GM21528 (cell line): ENCODE measurements around the gene FAM167B.
"Not testable (repeated sequence)": the region's sequence is repeated elsewhere in the genome, so short reads cannot be mapped to it uniquely, and the experiment has no call there.

Experiments used
- ATAC-seq: cut with Tn5 transposase; IDR thresholded peaks from one replicate; pipeline ENCODE4 v1.9.1; 2021; ENCODE audit warnings: mild to moderate bottlenecking, moderate library complexity; ENCODE audit not compliant: unreplicated experiment, low FRiP score

The FAM167B gene

DNA sequence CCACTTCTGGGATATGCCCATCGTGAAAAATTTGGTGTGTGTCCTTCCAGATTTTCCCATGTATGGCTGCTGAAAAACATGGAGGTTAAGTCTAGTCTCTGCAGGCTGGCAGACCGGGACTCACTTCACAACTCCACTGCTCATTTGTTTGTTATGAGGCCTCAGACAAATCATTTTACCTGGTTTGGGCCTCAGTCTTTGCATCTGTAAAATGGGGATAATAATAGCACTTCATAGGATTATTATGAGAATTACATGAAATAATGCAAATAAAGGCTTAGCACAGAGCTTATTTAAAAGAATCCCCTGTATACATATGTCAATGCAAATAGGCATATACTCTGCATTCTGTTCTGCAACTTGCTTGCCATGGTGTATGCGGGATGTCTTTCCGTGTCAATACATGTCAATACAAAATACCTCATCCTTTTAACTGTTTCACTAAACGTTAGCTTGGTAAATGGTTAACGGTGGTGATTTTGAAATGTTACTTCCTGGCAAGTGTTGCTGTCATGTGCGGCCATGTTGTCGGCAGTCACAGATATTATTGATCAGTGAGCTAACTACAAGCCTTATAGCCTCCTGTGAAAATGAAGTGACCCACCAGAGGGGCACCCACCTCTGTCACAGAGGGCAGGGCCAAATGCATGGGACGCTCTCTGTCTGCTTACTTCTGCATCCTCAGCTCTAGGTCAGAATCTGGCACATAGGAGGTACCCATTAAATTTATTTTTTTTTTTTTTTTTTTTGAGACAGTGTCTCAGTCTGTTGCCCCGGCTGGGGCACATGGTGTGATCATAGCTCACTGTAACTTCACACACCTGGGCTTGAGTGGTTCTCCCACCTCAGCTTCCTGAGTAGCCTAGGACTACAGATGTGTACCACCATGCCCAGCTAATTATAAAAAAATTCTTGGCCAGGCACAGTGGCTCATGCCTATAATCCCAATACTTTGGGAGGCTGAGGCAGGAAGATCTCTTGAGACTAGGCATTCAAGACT is 8.3 kb downstream of the FAM167B start:
- no peak for ATAC-seq

DNA sequence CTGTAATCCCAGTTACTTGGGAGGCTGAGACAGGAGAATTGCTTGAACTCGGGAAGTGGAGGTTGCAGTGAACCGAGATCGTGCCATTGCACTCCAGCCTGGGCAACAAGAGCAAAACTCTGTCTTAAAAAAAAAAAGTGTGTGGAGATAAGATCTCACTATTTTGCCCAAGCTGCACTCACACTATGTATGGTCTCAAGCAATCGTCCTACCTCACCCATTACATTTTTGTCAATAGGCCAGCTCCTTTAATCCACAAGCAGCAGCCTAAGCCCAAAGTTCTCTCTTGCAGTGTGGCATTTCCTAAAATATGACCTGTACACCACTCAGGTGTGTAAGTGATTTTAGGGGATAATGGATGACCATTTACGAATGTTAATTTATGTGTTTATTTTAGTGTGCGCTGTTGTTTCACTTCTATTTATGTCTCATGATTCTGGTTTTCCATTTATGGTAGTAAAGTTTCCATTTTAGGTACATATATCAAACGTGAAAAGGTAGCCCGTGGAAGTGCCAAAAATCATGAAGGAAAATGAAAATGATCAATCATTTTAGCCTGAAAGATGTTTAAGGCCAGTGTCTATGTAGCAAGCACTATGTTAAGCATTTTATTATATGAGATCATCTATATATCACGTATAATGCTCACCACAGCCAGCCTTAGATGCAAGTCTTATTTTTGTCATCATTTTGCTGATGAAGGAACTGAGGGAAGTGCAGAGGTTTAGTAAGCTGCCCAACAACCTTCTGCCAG is 9.6 kb downstream of the FAM167B start:
- no peak for ATAC-seq

DNA sequence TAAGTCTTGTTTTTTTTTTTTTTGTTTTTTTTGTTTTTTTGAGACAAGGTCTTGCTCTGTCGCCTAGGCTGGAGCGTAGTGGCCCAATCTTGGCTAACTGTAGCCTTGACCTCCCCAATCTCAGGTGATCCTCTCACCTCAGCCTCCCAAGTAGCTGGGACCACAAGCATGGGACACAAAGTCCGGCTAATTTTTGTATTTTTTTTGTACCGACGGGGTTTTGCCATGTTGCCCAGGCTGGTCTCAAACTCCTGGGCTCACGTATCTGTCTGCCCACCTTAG is 10.1 kb downstream of the FAM167B start:
- no peak for ATAC-seq

DNA sequence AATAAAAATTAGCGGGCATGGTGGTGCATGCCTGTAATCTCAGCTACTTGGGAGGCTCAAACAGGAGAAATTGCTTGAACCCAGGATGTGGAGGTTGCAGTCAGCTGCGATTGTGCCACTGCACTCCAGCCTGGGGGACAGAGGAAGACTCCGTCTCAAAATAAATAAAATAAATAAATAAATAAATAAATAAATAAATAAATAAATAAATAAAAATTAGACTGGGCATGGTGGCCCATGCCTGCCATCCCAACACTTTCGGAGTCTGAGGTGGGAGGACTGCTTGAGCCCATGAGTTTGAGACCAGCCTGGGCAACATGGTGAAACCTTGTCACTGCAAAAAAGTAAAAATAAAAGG is 16.2 kb downstream of the FAM167B start:
- not testable (repeated sequence) for ATAC-seq

DNA sequence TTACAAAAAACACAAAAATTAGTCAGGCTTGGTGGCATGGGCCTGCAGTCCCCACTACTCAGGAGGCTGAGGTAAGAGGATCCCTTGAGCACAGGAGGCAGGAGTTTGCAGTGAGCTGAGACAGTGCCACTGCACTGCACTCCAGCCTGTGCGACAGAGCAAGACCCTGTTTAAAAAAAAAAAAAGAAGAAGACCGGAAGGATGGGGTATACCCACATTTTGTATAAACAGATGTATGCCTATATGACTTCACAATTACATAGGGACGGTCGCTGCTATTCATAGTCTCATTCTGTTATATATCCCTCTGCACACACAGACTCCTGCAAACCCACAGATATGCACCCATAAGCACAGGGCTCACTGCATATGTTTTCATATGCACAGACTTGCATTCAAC is 16.7 kb downstream of the FAM167B start:
- ATAC-seq = no peak

DNA sequence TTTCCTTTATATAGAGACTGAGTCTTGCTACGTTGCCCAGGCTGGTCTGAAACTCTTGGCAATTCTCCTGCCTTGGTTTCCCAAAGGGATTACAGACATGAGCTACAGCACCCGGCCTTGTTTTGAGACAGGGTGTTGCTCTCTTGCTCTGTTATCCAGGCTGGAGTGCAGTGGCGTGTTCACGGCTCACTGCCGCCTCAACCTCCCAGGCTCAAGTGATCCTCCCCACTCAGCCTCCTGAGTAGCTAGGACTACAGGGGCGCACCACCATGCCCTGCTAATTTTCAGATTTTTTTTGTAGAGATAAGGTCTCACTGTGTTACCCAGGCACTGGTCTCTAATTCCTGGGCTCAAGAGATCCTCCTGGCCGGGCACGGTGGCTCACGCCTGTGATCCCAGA is 18.8 kb downstream of the FAM167B start:
- ATAC-seq = no peak

DNA sequence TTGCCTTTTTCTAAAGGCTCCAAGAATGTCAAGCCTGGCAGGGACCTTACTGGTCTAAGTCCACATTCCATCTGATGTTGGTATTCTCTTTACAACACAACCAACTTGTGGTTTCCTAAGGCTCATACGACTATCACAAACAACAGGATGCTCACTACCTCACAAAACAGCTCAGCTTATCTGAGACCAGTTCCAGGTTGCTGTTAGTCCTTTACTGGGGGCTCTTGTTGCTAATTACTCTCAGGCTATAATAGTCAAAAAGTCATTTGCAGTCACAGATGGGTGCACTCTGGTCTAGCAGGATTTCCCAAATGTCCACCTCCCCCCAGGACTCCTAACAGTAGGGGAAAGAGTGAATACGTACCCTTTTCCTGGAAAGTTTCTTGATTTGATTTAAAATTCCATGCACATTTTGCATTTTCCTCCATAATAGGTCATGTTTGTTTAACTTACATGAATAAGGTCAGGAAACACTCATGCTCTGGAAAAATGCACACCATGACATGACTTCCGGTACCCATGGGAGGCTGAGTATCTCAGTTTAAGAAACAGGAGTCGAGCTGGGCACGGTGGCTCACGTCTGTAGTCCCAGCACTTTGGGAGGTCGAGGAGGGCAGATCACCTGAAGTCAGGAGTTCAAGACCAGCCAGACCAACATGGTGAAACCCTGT is 20.0 kb downstream of the FAM167B start:
- ATAC-seq = no peak

DNA sequence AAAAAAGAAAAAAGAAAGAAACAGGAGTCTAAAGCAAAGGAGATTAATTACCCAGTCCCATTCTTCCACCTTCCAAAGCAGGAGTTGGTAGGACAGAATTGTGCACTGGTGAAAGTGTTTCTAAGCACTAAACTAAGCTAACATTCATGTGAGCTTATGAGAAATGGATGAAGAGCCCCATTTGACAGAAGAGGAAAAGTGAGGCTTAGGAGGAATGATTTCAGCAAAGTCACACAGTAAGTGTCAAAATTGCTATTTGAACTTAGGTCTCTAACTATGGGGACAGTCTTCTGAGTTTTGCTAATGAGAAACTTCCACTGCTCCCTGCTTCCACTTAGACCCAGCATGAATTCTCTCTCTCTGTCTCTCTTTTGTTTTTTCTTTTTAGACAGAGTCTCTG is 22.7 kb downstream of the FAM167B start:
- ATAC-seq = no peak

DNA sequence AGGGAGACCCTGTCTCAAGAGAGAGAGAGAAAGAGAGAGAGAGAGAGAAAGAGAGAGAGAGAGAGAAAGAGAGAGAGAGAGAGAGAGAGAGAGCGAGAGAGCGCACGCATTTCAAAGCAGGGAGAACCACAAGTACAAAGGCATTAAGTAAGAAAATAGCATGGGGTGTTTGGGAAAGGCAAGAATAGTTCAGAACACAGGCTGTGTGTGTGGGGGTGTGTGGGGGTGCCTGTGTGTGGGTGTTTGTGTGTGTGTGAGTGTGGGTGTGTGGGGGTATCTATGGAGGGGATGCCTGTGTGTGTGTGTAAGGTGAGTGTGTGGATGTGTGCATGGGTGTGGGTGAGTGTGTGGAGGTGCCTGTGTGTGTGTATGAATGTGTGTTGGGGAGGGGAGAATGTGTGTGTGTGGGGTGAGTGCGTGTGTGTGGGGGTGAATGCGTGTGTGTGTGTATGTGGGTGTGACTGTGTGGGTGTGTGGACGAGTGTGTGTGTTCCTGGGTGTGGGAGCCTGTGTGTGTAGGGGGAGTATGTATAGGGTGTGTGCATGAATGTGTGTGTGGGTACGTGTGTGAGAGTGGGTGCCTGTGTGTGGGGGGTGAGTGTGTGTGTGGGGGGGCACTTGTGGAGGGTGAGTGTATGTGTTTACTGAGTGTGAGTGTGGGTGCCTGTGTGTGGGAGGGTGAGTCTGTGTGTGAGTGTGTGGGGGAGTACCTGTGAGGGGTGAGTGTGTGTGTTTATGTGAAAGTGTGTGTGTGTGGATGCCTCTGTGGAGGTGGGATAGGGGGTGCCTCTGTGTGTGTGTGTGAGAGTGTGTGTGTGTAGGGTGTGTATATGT is 25.8 kb downstream of the FAM167B start:
- no peak for ATAC-seq

DNA sequence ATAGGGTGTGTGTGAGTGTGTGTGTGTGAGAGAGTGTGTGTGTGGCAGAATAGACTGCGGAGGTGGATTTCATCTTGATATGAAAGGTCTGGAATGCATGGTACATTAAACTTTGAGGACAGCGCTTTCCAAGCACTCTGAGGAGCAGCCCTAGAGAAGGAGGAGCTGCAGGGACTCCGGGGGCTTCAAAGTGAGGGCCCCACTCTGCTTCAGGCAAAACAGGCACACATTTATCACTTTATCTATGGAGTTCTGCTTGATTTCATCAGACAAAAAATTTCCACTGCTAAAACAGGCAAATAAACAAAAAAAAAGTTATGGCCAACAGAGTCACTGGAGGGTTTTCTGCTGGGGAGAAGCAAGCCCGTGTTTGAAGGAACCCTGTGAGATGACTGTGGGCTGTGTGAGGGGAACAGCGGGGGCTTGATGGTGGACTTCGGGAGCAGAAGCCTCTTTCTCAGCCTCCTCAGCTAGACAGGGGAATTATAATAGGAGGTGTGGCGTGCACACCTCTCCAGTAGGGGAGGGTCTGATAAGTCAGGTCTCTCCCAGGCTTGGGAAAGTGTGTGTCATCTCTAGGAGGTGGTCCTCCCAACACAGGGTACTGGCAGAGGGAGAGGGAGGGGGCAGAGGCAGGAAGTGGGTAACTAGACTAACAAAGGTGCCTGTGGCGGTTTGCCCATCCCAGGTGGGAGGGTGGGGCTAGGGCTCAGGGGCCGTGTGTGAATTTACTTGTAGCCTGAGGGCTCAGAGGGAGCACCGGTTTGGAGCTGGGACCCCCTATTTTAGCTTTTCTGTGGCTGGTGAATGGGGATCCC is 26.6 kb downstream of the FAM167B start:
- ATAC-seq = no peak

DNA sequence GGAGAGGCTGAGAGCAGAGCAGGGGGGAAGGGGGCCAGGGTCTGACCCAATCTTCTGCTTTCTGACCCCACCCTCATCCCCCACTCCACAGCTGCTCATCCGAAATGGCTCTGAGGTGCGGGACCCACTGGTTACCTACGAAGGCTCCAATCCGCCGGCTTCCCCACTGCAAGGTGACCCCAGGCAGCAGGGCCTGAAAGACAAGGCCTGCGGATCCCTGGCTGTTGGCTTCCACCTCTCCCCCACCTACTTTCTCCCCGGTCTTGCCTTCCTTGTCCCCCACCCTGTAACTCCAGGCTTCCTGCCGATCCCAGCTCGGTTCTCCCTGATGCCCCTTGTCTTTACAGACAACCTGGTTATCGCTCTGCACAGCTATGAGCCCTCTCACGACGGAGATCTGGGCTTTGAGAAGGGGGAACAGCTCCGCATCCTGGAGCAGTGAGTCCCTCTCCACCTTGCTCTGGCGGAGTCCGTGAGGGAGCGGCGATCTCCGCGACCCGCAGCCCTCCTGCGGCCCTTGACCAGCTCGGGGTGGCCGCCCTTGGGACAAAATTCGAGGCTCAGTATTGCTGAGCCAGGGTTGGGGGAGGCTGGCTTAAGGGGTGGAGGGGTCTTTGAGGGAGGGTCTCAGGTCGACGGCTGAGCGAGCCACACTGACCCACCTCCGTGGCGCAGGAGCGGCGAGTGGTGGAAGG is 27.8 kb downstream of the FAM167B start:
- no peak for ATAC-seq

DNA sequence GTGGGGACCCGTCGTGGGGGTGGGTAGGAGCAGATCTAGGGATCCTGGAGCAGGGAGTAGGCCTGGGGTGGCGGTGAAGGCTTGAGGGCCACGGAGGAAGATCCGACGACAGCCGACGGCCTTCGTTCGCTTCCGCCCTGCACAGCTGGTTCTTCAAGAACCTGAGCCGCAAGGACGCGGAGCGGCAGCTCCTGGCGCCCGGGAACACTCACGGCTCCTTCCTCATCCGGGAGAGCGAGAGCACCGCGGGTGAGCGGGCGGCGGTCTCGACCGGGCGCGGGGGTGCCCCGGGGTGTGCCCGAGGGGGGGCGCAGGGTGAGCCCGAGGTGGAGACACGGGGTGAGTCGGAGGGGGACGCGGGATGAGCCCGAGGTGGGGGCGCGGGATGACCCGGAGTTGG is 28.4 kb downstream of the FAM167B start:
- ATAC-seq = no peak

DNA sequence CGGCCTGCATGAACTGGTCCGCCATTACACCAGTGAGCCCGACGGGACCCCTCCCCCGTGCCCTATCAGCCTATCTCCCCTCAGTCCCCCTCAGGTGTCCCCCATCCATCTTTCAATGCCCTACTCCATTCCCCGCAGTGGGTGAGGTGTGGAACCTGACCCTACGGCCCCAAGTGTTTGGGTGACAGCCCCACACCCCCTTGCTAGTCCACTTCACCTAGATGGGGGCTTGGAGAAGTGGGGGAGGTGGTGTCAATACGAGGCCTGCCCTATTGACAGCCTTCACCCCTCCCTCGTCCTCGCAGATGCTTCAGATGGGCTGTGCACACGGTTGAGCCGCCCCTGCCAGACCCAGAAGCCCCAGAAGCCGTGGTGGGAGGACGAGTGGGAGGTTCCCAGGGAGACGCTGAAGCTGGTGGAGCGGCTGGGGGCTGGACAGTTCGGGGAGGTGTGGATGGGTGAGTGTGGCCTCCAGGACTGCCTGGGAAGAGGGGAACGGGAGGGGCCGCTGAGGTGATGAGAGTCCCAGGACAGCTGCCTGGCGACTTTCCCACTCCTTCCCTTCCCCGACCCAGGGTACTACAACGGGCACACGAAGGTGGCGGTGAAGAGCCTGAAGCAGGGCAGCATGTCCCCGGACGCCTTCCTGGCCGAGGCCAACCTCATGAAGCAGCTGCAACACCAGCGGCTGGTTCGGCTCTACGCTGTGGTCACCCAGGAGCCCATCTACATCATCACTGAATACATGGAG is 29.2 kb downstream of the FAM167B start:
- no peak for ATAC-seq

DNA sequence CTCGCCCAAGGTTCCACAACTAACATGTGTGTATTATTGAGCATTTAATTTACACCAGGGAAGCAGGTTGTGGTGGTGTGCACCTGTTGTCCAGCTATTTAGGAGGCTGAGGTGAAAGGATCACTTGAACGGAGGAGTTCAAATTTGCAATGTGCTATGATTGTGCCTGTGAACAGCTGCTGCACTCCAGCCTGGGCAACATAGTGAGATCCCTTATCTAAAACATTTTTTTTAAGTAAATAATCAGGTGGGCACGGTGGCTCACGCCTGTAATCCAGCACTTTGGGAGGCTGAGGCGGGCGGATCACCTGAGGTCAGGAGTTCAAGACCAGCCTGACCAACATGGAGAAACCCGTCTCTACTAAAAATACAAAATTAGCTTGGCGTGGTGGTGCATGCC is 37.8 kb downstream of the FAM167B start:
- not testable (repeated sequence) for ATAC-seq

DNA sequence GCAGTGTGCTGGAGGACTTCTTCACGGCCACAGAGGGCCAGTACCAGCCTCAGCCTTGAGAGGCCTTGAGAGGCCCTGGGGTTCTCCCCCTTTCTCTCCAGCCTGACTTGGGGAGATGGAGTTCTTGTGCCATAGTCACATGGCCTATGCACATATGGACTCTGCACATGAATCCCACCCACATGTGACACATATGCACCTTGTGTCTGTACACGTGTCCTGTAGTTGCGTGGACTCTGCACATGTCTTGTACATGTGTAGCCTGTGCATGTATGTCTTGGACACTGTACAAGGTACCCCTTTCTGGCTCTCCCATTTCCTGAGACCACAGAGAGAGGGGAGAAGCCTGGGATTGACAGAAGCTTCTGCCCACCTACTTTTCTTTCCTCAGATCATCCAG is 38.6 kb downstream of the FAM167B start:
- no peak for ATAC-seq

DNA sequence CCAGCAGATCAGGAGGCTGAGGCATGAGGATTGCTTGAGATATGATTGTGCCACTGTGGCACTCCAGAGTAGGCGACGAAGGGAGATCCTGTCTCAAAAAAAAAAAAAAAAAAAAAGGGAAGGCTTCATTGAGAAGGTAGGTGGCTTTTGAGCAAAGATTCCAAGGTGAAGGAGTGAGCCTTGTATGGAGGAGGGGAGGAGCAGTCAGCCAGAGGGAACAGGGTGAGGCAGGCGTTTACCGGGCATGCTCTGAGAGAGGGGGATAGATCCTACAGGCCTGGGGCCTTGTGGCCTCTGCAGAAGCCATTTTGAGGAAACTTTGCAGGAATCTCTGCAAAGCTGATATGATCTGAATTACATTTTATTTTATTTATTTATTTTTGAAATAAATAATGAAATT is 39.7 kb downstream of the FAM167B start:
- ATAC-seq = no peak

DNA sequence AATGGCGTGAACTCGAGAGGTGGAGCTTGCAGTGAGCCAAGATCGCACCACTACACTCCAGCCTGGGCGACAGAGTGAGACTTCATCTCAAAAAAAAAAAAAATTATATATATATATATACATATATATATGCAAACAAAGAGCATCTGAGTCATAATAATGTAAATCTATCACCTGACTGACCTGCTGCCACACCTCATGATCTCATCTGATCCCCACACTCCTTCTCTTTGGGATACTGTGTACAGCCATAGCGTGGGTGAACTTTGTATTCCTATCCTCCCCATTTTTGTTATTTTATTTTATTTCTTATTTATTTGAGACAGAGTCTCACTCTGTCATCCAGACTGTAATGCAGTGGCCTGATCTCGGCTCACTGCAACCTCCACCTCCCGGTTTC is 42.2 kb downstream of the FAM167B start:
- ATAC-seq = no peak

DNA sequence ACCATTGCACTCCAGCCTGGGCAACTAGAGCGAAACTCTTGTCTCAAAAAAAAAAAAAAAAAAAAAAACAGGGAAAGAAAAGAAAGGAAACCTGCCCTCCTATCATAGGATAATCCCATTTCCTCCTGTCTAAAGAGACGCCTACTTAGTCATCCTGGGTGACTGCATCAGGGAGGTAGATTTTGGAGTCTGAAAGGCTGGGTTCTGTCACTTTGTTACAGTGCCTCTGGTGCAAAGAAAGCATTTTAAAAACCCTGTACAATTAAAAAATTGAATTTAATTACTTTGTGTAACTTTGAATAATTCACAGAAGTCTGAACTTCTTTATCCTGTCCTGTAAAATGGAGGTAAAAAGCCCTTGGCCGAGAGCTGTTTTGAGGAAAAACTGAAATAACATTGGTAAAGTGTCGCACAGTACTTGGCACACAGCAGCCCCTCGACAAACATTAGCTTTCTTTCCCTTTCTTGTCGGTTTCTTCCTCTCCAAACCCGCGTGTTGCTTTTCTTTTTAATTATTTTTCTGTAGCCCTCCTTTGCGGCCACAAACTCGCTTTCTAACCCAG is 44.2 kb downstream of the FAM167B start:
- peak; percentile 6 for ATAC-seq
